NT2/D1 (cell line): ENCODE data around the gene KPNA1.

Source experiments
- SUZ12 ChIP-seq: IDR thresholded peaks from 2 replicates; pipeline ENCODE4 v1.6.1; 2011; ENCODE audit not compliant: insufficient read length, insufficient read depth; ENCODE audit errors: extremely low read depth
- ZNF274 ChIP-seq: IDR thresholded peaks from 2 replicates; pipeline ENCODE4 v1.6.1; 2011; ENCODE audit warnings: mild to moderate bottlenecking, low read depth, low read length

DNA sequence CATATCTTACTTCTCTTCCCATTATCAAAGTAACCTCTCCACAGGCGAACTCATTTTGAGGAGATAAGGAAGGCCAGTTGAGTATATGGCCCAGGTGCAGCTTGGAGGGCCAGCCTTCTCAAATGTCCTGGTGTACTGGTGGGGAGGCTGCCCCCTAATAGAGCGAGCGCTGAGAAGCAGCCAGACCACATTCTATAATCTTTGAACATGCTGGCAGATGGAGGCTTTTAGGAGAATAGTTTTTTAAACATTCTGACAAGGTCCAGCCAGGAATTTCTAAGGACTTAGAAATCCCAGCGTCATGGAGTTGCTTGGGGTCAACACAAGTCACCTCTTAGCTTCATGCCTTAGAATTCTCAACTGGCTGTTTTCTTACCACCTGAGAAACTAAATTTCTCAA, 104.6 kb downstream of the KPNA1 start:
- TF ChIP-seq ZNF274, result no peak
- TF ChIP-seq SUZ12, result no peak
